ENCODE measurements around the gene DTD1.

Gene DTD1

GRCh38 chr20:18802012-18802634 lies 214.3 kb downstream of the DTD1 start:
- DNase-seq = no peak

DNA sequence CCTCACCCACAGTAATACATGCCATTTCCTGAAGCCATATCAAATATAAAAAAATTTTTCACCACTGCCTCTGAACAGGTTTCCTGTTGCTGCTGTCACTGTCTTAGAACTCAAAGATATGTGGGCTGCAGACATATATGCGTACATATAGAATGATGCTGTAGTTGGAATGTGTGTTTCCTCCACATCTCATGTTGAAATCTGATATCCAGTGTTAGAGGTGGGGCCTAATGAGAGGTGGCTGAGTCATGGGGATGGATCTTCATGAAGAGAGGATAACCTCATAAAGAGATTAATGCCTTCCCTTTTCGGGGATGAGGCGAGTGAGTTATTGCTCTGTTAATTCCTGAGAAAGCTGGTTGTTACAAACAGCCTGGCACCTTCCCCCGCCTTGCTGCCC lies 218.0 kb downstream of the DTD1 start:
- DNase-seq = no peak

DNA sequence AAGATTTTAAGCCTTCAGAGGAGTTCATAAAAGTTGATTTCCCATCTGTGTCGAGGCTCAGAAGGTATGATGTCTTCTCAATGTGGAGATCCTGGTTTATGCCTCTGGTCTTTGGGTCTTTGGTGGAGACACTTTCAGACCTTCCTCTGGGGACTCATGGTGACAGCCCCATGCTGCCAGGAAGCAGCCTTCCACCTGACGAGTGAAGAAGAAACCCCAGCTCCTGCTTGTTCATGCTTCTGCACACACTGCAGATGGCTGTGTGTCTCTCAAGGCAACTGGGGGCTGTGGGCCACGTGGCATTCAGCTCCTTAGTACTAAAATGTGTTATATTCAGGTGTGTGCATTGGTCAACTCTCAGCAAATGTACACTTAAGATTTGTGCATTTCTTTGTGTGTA lies 220.9 kb downstream of the DTD1 start:
- DNase-seq = no peak

- DNase-seq = no peak
Observed at GRCh38 chr20:18811186-18811585, 223.3 kb downstream of the DTD1 start.

GRCh38 chr20:18811904-18812303 lies 224.1 kb downstream of the DTD1 start:
- no peak for DNase-seq

DNA sequence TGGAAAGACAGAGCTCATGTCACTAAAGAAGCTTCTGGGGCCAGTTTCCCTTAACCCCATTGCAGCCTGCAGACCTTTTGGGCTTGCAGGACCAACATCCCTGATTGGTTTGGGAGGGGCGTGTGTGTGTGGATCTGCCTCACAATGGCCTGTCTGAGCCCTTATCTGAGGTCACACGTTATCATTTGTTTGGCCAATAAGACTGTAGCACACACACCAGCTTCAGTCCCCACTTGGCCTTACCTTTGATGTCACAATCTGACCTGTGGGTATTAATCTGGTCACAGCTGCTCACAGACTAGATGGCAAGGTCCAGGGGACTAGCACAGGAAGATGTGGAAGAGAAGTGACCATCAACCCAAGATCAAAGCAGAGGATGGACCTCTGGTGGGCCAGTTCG lies 225.6 kb downstream of the DTD1 start, which contains the start of gene SCP2D1:
TSS of gene SCP2D1 (plus strand) at position 301 of the 400 bp plus-strand sequence. CDS start at position 334, 33 bp downstream.
- no peak for DNase-seq

GRCh38 chr20:18815194-18815942 lies 227.5 kb downstream of the DTD1 start:
- DNase-seq = no peak

Measured in CD4-positive, alpha-beta T cell treated with Interleukin-12 subunit alpha and Interleukin-12 subunit beta, for 1 hour (primary cell).